Measurements from ENCODE around the gene FZD2. TPM values are rescaled to one million over a fixed set of nuclear protein-coding genes. Genes with fewer than 3 reads are reported as not detected.

The FZD2 gene
- total and polyA plus RNA-seq, 2 of the 13 experiments (the other 11 are each of a cell fraction or from before 2014, with no cell fraction given), result 0.07 to 0.13 TPM

DNA sequence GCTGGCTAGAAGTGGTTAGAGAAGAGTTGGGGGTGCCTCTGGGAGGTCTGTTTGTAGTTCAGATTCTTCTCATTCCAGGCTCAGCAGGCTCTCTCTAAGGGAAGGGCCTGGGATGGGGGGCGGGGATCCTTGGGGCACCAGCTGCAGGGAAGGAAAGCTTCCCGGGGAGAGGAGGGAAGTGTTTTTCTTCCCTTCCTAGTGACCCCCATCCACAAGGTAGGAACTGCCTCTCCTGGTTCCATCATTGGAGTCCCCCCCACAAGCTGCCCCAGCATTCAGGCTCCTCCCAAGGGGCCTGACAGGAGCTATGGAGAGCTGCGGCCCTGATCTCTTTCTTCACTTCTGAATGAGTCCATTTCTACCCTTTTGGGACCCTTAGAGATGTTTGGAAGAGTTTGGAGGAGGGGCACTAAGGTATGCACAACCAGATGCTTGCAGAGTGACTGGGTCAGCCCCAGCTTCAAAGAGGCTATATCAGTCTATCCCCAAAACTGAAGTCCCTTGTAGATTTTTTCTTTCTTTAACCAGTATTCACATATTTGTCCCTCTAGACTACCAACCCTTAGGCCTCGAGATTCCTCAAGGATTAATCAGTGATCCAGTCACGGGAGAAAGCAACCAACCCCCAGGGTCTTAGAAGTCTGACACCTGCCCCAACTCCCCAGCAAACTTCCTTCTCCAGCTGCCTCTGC lies 13.9 kb upstream of the FZD2 start (continued):
- TF ChIP-seq, protein P1, sequence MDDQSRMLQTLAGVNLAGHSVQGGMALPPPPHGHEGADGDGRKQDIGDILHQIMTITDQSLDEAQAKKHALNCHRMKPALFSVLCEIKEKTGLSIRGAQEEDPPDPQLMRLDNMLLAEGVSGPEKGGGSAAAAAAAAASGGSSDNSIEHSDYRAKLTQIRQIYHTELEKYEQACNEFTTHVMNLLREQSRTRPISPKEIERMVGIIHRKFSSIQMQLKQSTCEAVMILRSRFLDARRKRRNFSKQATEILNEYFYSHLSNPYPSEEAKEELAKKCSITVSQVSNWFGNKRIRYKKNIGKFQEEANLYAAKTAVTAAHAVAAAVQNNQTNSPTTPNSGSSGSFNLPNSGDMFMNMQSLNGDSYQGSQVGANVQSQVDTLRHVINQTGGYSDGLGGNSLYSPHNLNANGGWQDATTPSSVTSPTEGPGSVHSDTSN (CRISPR knock-in tag; IDR thresholded peaks at IDR 0.05; ENCODE audit: borderline replicate concordance), result no peak
- TF ChIP-seq ZKSCAN5 (CRISPR knock-in tag; IDR thresholded peaks at IDR 0.05) (no peak), ZNF446 (CRISPR knock-in tag; IDR thresholded peaks at IDR 0.05) (no peak), NR2F1 (CRISPR knock-in tag; IDR thresholded peaks at IDR 0.05) (no peak)
- TF ChIP-seq, protein P2, sequence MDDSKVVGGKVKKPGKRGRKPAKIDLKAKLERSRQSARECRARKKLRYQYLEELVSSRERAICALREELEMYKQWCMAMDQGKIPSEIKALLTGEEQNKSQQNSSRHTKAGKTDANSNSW (CRISPR knock-in tag; IDR thresholded peaks at IDR 0.05; ENCODE audit: borderline replicate concordance), result no peak

GRCh38 chr17:44543905-44544523 lies 13.3 kb upstream of the FZD2 start:
- DNase-seq (ENCODE audit: low spot score) (no peak), ATAC-seq (no peak), FAIRE-seq (no peak)
- Histone ChIP-seq H3K4me2 (ENCODE audit: low read depth, low read length) (no peak overlapping the region), H3K27ac (ENCODE audit: extremely low read length, insufficient read depth, low read length) (no peak overlapping the region), H3K9ac (ENCODE audit: insufficient read depth, low read depth, low read length) (no peak overlapping the region), H3K4me1 (ENCODE audit: insufficient read depth, low read length) (peaks cover 26% of the 10 kb centered on the region), H3K36me3 (replicated peaks in 1 of 2; ENCODE audit: control insufficient read depth in 1 of 2, insufficient read depth in 2 of 2, low read length in 2 of 2) (no peaks in the 10 kb centered on the region), H3K4me3 (replicated peaks in 1 of 3; ENCODE audit: insufficient read depth in 1 of 3, low read depth in 2 of 3, low read length in 3 of 3) (no peak overlapping the region), H3K9me3 (ENCODE audit: low read length) (no peaks in the 10 kb centered on the region), H2AFZ (ENCODE audit: low read length) (no peak overlapping the region), H4K20me1 (ENCODE audit: insufficient read depth, low read length) (no peaks in the 10 kb centered on the region), H3K27me3 (ENCODE audit: control insufficient read depth in 1 of 2, insufficient read depth in 2 of 2, low read length in 2 of 2) (peaks cover 0 to 8% of the 10 kb centered on the region in 2 experiments; a peak in 2 of 5 replicates), H3K79me2 (ENCODE audit: insufficient read depth, low read length) (no peaks in the 10 kb centered on the region)
- intact Hi-C loops (cut with micrococcal nuclease; ENCODE audit: unreplicated experiment) (no loop called here), in situ Hi-C loops (cut with HindIII; ENCODE audit: extremely low pct_ligation_motif_present, low pct_unique_long_range_greater_than_20kb) (loop anchor here (5.0 kb wide), 1 partner anchor 88 kb away; no protein-coding TSS in a partner anchor)
- 10% methylated on average over 5 of the region's 5 CpGs for WGBS (ENCODE audit: low lambda C conversion rate)
- ChIA-PET CTCF (ENCODE audit: low intra/inter-chr PET ratio, low total read pairs) (no interaction called here), POLR2A (interaction anchor here (0.7 kb wide), 1 partner anchor 10 kb away, joined by 4 read pairs; no protein-coding TSS in a partner anchor)
- TF ChIP-seq ZMYM3 (CRISPR knock-in tag; IDR thresholded peaks at IDR 0.05), result 0 out of 2 replicates have a peak, but pooled peaks have one; percentile 20
- TF ChIP-seq, protein P3, sequence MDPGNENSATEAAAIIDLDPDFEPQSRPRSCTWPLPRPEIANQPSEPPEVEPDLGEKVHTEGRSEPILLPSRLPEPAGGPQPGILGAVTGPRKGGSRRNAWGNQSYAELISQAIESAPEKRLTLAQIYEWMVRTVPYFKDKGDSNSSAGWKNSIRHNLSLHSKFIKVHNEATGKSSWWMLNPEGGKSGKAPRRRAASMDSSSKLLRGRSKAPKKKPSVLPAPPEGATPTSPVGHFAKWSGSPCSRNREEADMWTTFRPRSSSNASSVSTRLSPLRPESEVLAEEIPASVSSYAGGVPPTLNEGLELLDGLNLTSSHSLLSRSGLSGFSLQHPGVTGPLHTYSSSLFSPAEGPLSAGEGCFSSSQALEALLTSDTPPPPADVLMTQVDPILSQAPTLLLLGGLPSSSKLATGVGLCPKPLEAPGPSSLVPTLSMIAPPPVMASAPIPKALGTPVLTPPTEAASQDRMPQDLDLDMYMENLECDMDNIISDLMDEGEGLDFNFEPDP (CRISPR knock-in tag; conservative IDR thresholded peaks at IDR 0.05), result 0 out of 2 replicates have a peak, but pooled peaks have one; percentile 46
- no peak for TF ChIP-seq HNRNPK (IDR thresholded peaks at IDR 0.05; ENCODE audit: low read depth, low read length, poor library complexity, severe bottlenecking)
- TF ChIP-seq ZNF629 (CRISPR knock-in tag; conservative IDR thresholded peaks at IDR 0.05), result peak; percentile 91
- TF ChIP-seq SUZ12 (IDR thresholded peaks at IDR 0.05; ENCODE audit: low read depth, low read length), result no peak
- TF ChIP-seq ZSCAN30 (CRISPR knock-in tag; IDR thresholded peaks at IDR 0.05), result no peak
- no TSS peak for BruUV-seq (replicated peaks)
